GM12878 (cell line): ENCODE measurements around the gene LASP1NB.

Experiments used
- ATAC-seq: fragments of 200-7000 bp; cut with Tn5 transposase; 3 replicates; pipeline ENCODE4 v1.9.1; 2020; ENCODE audit warnings: mild to moderate bottlenecking, moderate library complexity
- BruUV-seq: library from RNA; stranded (reverse); fragments of 400-500 nt; replicated peaks from 2 replicates; lab custom pipeline; 2021; lab: Mats Ljungman, UMichigan
- CTCF ChIA-PET: fragments of 300-600 bp; sonication (Branson Sonifier 250); formaldehyde crosslinking; extraction: SDS; loops from one replicate; lab custom pipeline; 2021; ENCODE audit warnings: inconsistent platforms; lab: Yijun Ruan, JAX
- POLR2A ChIA-PET: fragments of 350-600 bp; formaldehyde crosslinking; extraction: SDS; loops from one replicate; lab custom pipeline; 2021; ENCODE audit warnings: inconsistent platforms; lab: Charles Lee
- RAD21 ChIA-PET: fragments of 300-600 bp; sonication (Branson Sonifier 250); formaldehyde crosslinking; loops from one replicate; lab custom pipeline; 2023; ENCODE audit warnings: antibody characterized with exemption; ENCODE audit not compliant: unreplicated experiment; lab: Charles Lee
- SMC1A ChIA-PET: fragments of 300-600 bp; sonication (Branson Sonifier 250); formaldehyde crosslinking; loops from one replicate; lab custom pipeline; 2023; ENCODE audit not compliant: unreplicated experiment, uncharacterized antibody; lab: Charles Lee
- DNase-seq: peaks from one replicate; pipeline ENCODE4 v3.0.0-alpha.2; 2011; ENCODE audit warnings: low read depth, low spot score
- FAIRE-seq: peaks from 3 replicates; lab custom pipeline; 2011; peaks lifted over from hg19 to GRCh38; lab: Jason Lieb, UNC
- H2AFZ ChIP-seq: 2 replicates; pipeline ENCODE4 v1.6.0; 2011; ENCODE audit warnings: low read depth, low read length, control low read depth; ENCODE audit not compliant: control insufficient read depth
- H3K27ac ChIP-seq: 2 replicates; pipeline ENCODE4 v1.5.1; 2011; ENCODE audit warnings: control low read depth; ENCODE audit not compliant: control insufficient read depth, insufficient read depth
- H3K27me3 ChIP-seq, 2 experiments: replicated peaks in 1 of 2; 2 replicates each; pipeline versions ENCODE4 v1.6.0 to v1.6.1; 2011; ENCODE audit warnings: low read length in 1 of 2; ENCODE audit not compliant: control insufficient read depth in 2 of 2, insufficient read depth in 2 of 2
- H3K36me3 ChIP-seq, 2 experiments: 2 replicates each; pipeline ENCODE4 v1.5.1; 2011; ENCODE audit warnings: low read length in 1 of 2; ENCODE audit not compliant: control insufficient read depth in 2 of 2, insufficient read depth in 2 of 2
- H3K4me1 ChIP-seq: 2 replicates; pipeline ENCODE4 v1.6.1; 2011; ENCODE audit warnings: mild to moderate bottlenecking, low read length, moderate library complexity, mixed read lengths; ENCODE audit not compliant: control insufficient read depth, insufficient read depth
- H3K4me2 ChIP-seq: 2 replicates; pipeline ENCODE4 v1.6.0; 2011; ENCODE audit warnings: control low read depth; ENCODE audit not compliant: control insufficient read depth, insufficient read depth
- H3K4me3 ChIP-seq: fragments of 200-600 bp; sonication (generic); 2 replicates; pipeline ENCODE4 v1.5.1; 2016
- H3K79me2 ChIP-seq: 2 replicates; pipeline ENCODE4 v1.6.0; 2011; ENCODE audit warnings: low read length; ENCODE audit not compliant: control insufficient read depth, insufficient read depth
- H3K9ac ChIP-seq: 2 replicates; pipeline ENCODE4 v1.8.0; 2011; ENCODE audit warnings: low read length, control low read depth, mixed read lengths; ENCODE audit not compliant: control insufficient read depth, insufficient read depth
- H3K9me3 ChIP-seq: replicated peaks from 3 replicates; pipeline ENCODE4 v1.5.1; 2011; ENCODE audit warnings: mild to moderate bottlenecking, low read length; ENCODE audit not compliant: control insufficient read depth, insufficient read depth
- H4K20me1 ChIP-seq: 2 replicates; pipeline ENCODE4 v1.6.0; 2011; ENCODE audit not compliant: control insufficient read depth, insufficient read depth
- ATF2 ChIP-seq: IDR thresholded peaks from 2 replicates; pipeline ENCODE4 v1.6.1; 2012; ENCODE audit warnings: low read length, inconsistent platforms
- CEBPB ChIP-seq, 2 experiments: fragments of 150-350 bp in 1 of 2; IDR thresholded peaks; 2 replicates each; pipeline ENCODE4 v1.6.1; 2012 to 2014; ENCODE audit warnings: low read depth in 2 of 2, low read length in 2 of 2, borderline replicate concordance in 1 of 2, inconsistent platforms in 1 of 2
- CHD1 ChIP-seq: IDR thresholded peaks from 2 replicates; pipeline ENCODE4 v1.6.1; 2012; ENCODE audit warnings: low read depth, low read length, improper control_type of control experiment
- EZH2 ChIP-seq: IDR thresholded peaks from 2 replicates; pipeline ENCODE4 v1.6.1; 2012; ENCODE audit warnings: low read depth, mild to moderate bottlenecking, control low read depth, inconsistent platforms, low read length, borderline replicate concordance; ENCODE audit not compliant: control insufficient read depth
- GABPA ChIP-seq: IDR thresholded peaks from 2 replicates; pipeline ENCODE4 v1.6.1; 2014; ENCODE audit warnings: antibody characterized with exemption, low read depth, mild to moderate bottlenecking, inconsistent platforms
- IKZF2 ChIP-seq, 2 experiments: fragments of 450-650 bp; IDR thresholded peaks; 2 replicates each; pipeline ENCODE4 v1.6.1; 2017; ENCODE audit warnings: mild to moderate bottlenecking in 2 of 2, moderate library complexity in 2 of 2
- KAT2A ChIP-seq: conservative IDR thresholded peaks from 2 replicates; pipeline ENCODE4 v1.6.1; 2011; ENCODE audit warnings: low read depth, low read length; ENCODE audit not compliant: control insufficient read depth
- KLF5 ChIP-seq: fragments of 450-650 bp; IDR thresholded peaks from 2 replicates; pipeline ENCODE4 v1.6.1; 2014; ENCODE audit warnings: mild to moderate bottlenecking; ENCODE audit not compliant: partially characterized antibody
- LARP7 ChIP-seq: fragments of 450-650 bp; IDR thresholded peaks from 2 replicates; pipeline ENCODE4 v1.6.1; 2017; ENCODE audit warnings: mild to moderate bottlenecking
- MAX ChIP-seq: IDR thresholded peaks from 2 replicates; pipeline ENCODE4 v1.6.1; 2012; ENCODE audit warnings: low read depth, low read length, improper control_type of control experiment
- NFYB ChIP-seq: IDR thresholded peaks from 2 replicates; pipeline ENCODE4 v1.6.1; 2011; ENCODE audit warnings: low read depth, mild to moderate bottlenecking, low read length, improper control_type of control experiment, moderate library complexity; ENCODE audit not compliant: insufficient read depth
- RAD21 ChIP-seq: IDR thresholded peaks from 2 replicates; pipeline ENCODE4 v1.6.1; 2011; ENCODE audit warnings: mild to moderate bottlenecking, low read depth, low read length, moderate library complexity; ENCODE audit not compliant: insufficient read depth
- RBBP5 ChIP-seq: fragments of 200-600 bp; sonication (generic); conservative IDR thresholded peaks from 2 replicates; pipeline ENCODE4 v1.6.1; 2016
- SMAD1 ChIP-seq: fragments of 450-650 bp; IDR thresholded peaks from 2 replicates; pipeline ENCODE4 v1.6.1; 2018; ENCODE audit warnings: mild to moderate bottlenecking, low read depth; ENCODE audit not compliant: partially characterized antibody
- SMARCA5 ChIP-seq: fragments of 450-650 bp; IDR thresholded peaks from 2 replicates; pipeline ENCODE4 v1.6.1; 2017; ENCODE audit warnings: mild to moderate bottlenecking
- STAT1 ChIP-seq: fragments of 450-650 bp; conservative IDR thresholded peaks from 2 replicates; pipeline ENCODE4 v1.6.1; 2014; ENCODE audit warnings: antibody characterized with exemption, mild to moderate bottlenecking
- WGBS: methylation state at CpG from one replicate; pipeline ENCODE4 v1.1.6; 2016; ENCODE audit warnings: low lambda C conversion rate; ENCODE audit not compliant: insufficient replicate concordance, insufficient coverage; ENCODE audit errors: missing lambda C conversion rate; 5-methylcytosine and 5-hydroxymethylcytosine counted together
- in situ Hi-C: fragments of 300-500 bp; cut with MboI; formaldehyde crosslinking; loops from 9 replicates; pipeline ENCODE4 v1.14.3; 2018; ENCODE audit warnings: mixed read lengths
- intact Hi-C: fragments of 100-400 bp; cut with micrococcal nuclease; formaldehyde crosslinking; loops from one replicate; pipeline ENCODE4 v1.14.2; 2022; ENCODE audit not compliant: unreplicated experiment

The LASP1NB gene

GRCh38 chr17:38917259-38917658 lies 8.2 kb upstream of the LASP1NB start:
- H3K9ac ChIP-seq: no peak overlapping the region
- no peak overlapping the region for H2AFZ ChIP-seq
- H3K36me3 ChIP-seq: peaks cover 16 to 31% of the 10 kb centered on the region in 2 experiments
- H3K9me3 ChIP-seq: no peaks in the 10 kb centered on the region
- in situ Hi-C loops: no loop called here
- no peaks in the 10 kb centered on the region; the same call in 1 of the 2 replicates for H4K20me1 ChIP-seq
- no peaks in the 10 kb centered on the region for H3K4me1 ChIP-seq
- H3K4me3 ChIP-seq: no peak overlapping the region
- ChIA-PET POLR2A (no interaction called here), RAD21 (interaction anchor here (1.5 kb wide), 1 partner anchor 46 kb away, joined by 3 read pairs; no protein-coding TSS in a partner anchor), CTCF (interaction anchor here (0.6 to 2.4 kb wide), 3 partner anchors 46 to 1292 kb away, joined by 3 to 6 read pairs (median 5); no protein-coding TSS in a partner anchor), SMC1A (no interaction called here)
- no peak overlapping the region for H3K27ac ChIP-seq
- 100% methylated on average over 3 of the region's 3 CpGs for WGBS
- DNase-seq (no peak), ATAC-seq (no peak), FAIRE-seq (no peak)
- no peaks in the 10 kb centered on the region for H3K27me3 ChIP-seq
- H3K4me2 ChIP-seq: no peak overlapping the region
- no TSS peak for BruUV-seq
- H3K79me2 ChIP-seq: no peaks in the 10 kb centered on the region
- TF ChIP-seq RAD21 (0 out of 2 replicates have a peak, but pooled peaks have one; percentile 11), STAT1 (no peak), KLF5 (no peak)
- intact Hi-C loops: no loop called here

GRCh38 chr17:38918129-38918913 lies 7.1 kb upstream of the LASP1NB start:
- ChIA-PET RAD21 (interaction anchor here (1.5 kb wide), 1 partner anchor 47 kb away, joined by 3 read pairs; no protein-coding TSS in a partner anchor), CTCF (interaction anchor here (2.1 to 2.4 kb wide), 2 partner anchors 47 to 235 kb away, joined by 5 to 6 read pairs; no protein-coding TSS in a partner anchor), SMC1A (no interaction called here), POLR2A (no interaction called here)
- ATAC-seq: no peak
- Histone ChIP-seq H3K4me2 (no peak overlapping the region), H2AFZ (no peak overlapping the region), H3K27ac (no peak overlapping the region), H3K79me2 (no peaks in the 10 kb centered on the region), H3K4me1 (no peaks in the 10 kb centered on the region), H3K9me3 (no peaks in the 10 kb centered on the region), H3K9ac (no peak overlapping the region), H4K20me1 (no peaks in the 10 kb centered on the region; the same call in 1 of the 2 replicates), H3K36me3 (peaks cover 13 to 31% of the 10 kb centered on the region in 2 experiments), H3K27me3 (no peaks in the 10 kb centered on the region), H3K4me3 (no peak overlapping the region)
- intact Hi-C loops (no loop called here), in situ Hi-C loops (no loop called here)
- no peak for DNase-seq
- no TSS peak for BruUV-seq
- no peak for FAIRE-seq
- WGBS: 93% methylated on average over 31 of the region's 37 CpGs
- TF ChIP-seq KAT2A (no peak), RBBP5 (no peak), SMAD1 (no peak), CEBPB (IDR thresholded peaks at IDR 0.05; ENCODE audit: borderline replicate concordance in 1 of 2, low read depth in 2 of 2, low read length in 2 of 2) (no peak), CHD1 (no peak), GABPA (no peak), ATF2 (no peak), NFYB (no peak), EZH2 (no peak), IKZF2 (IDR thresholded peaks at IDR 0.05) (no peak), LARP7 (no peak), MAX (no peak), SMARCA5 (no peak)
